Heart left ventricle (tissue), 13 donors: ENCODE measurements around the gene HPS5.
"Not testable (repeated sequence)": the region's sequence is repeated elsewhere in the genome, so short reads cannot be mapped to it uniquely, and the experiment has no call there.

Experiments
- POLR2A ChIP-seq, 2 donors: fragments of 450-650 bp; IDR thresholded peaks; one replicate each; pipeline ENCODE4 v1.6.1; 2017; ENCODE audit warnings: antibody characterized with exemption in 2 of 2, mild to moderate bottlenecking in 2 of 2, moderate library complexity in 2 of 2
- TF ChIP-seq, protein P1 (sequence below), 12 donors: fragments of 200-600 bp; sonication (generic) in 4 of 12; IDR thresholded peaks; one replicate each; pipeline versions ENCODE4 v1.5.0 to v1.8.0; 2018 to 2022; ENCODE audit warnings: antibody characterized with exemption in 12 of 12, mild to moderate bottlenecking in 5 of 12
- donor health status: ischemic (EF 13 %, LVEDD 7.1; RV severe dilation, severe dysfunction).
- donor health status: DM: no; HTN: yes; CAD: no.
- donor health status: DM: no; HTN: no; CAD: no.
- donor health status: ischemic (EF 25% LVEDD 6.9; RV normal size, moderate dysfunction).
- donor health status: ischemic (EF 25% LVEDD 5.7; RV mildly dilated, moderate dysfunction).
- donor health status: ischemic (EF 35%, LVEDD 5.7; RV mildly dilated, moderate dysfunction).
- donor health status: nonischemic (EF 11% LVEDD 7.7; RV severe dilation, severe dysfunction).
- donor health status: DM: yes; HTN: yes; CAD: no.
- donor health status: PGD.
- donor health status: ischemic (EF 29% LVEDD 5.4; RV normal size, mild dysfunction).
- donor health status: nonischemic (EF 23%, LVEDD 6.1; RV moderate dilation, normal function).

DNA sequence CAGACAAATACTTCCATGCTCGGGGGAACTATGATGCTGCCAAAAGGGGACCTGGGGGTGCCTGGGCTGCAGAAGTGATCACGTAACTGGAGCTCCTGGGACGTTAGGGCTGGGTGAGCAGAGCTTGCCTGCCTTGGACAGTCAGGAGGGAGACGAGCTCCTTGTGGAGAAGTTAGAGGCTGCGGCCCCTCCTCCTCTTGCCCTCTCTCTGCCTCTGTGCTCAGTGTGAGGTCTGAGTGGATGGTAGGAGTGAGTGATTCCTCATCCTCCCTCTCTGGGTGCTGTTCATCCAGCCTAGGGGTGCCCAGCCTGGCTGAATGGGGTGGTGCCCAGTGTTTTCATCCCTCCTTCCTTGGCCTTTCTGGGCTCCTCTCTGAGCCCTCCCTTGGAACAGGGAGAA is 52.7 kb downstream of the HPS5 start:
- TF ChIP-seq, protein P1, sequence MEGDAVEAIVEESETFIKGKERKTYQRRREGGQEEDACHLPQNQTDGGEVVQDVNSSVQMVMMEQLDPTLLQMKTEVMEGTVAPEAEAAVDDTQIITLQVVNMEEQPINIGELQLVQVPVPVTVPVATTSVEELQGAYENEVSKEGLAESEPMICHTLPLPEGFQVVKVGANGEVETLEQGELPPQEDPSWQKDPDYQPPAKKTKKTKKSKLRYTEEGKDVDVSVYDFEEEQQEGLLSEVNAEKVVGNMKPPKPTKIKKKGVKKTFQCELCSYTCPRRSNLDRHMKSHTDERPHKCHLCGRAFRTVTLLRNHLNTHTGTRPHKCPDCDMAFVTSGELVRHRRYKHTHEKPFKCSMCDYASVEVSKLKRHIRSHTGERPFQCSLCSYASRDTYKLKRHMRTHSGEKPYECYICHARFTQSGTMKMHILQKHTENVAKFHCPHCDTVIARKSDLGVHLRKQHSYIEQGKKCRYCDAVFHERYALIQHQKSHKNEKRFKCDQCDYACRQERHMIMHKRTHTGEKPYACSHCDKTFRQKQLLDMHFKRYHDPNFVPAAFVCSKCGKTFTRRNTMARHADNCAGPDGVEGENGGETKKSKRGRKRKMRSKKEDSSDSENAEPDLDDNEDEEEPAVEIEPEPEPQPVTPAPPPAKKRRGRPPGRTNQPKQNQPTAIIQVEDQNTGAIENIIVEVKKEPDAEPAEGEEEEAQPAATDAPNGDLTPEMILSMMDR (IDR thresholded peaks at IDR 0.05), result not testable (repeated sequence)
- not testable (repeated sequence) for TF ChIP-seq POLR2A (IDR thresholded peaks at IDR 0.05)
